ENCODE data around the gene C19orf12.

The C19orf12 gene

GRCh38 chr19:29714953-29715700 is at the start of gene C19orf12:
Gene C19orf12 (minus strand): TSS chr19:29715261. CDS start chr19:29708413, 6,848 bp downstream.
- H3K4me3 ChIP-seq (ENCODE audit: low read length) = peak within 1 kb of the TSS; percentile 80
- peak within 1 kb of the TSS; percentile 95 for H3K9ac ChIP-seq (ENCODE audit: low read length)
- H3K27me3 ChIP-seq (ENCODE audit: control insufficient read depth, insufficient read depth, low read length) = no peaks in the 10 kb centered on the region
- no peaks in the 10 kb centered on the region for H3K9me3 ChIP-seq (ENCODE audit: control insufficient read depth, low read length)
- no peaks in the 10 kb centered on the region for H3K36me3 ChIP-seq (ENCODE audit: control insufficient read depth, insufficient read depth, low read length)
- H3K4me1 ChIP-seq (ENCODE audit: control insufficient read depth, insufficient read depth, low read length) = peaks cover 12% of the 10 kb centered on the region

- Histone ChIP-seq H3K9me3 (ENCODE audit: control insufficient read depth, low read length) (no peaks in the 10 kb centered on the region), H3K4me3 (ENCODE audit: low read length) (no peak overlapping the region), H3K27me3 (ENCODE audit: control insufficient read depth, insufficient read depth, low read length) (no peaks in the 10 kb centered on the region)
Measured at GRCh38 chr19:29764361-29764760, 49.3 kb upstream of the C19orf12 start.

GRCh38 chr19:29763196-29763595 is 48.1 kb upstream of the C19orf12 start:
- H3K4me1 ChIP-seq (ENCODE audit: control insufficient read depth, insufficient read depth, low read length) = peaks cover 7% of the 10 kb centered on the region
- H3K9me3 ChIP-seq (ENCODE audit: control insufficient read depth, low read length) = no peaks in the 10 kb centered on the region
- H3K36me3 ChIP-seq (ENCODE audit: control insufficient read depth, insufficient read depth, low read length) = no peaks in the 10 kb centered on the region
- H3K9ac ChIP-seq (ENCODE audit: low read length) = no peak overlapping the region
- H3K4me3 ChIP-seq (ENCODE audit: low read length) = no peak overlapping the region
- no peaks in the 10 kb centered on the region for H3K27me3 ChIP-seq (ENCODE audit: control insufficient read depth, insufficient read depth, low read length)

More at GRCh38 chr19:29764361-29764760, 49.3 kb upstream of the C19orf12 start:
- Histone ChIP-seq H3K9ac (ENCODE audit: low read length) (no peak overlapping the region), H3K4me1 (ENCODE audit: control insufficient read depth, insufficient read depth, low read length) (peaks cover 7% of the 10 kb centered on the region), H3K36me3 (ENCODE audit: control insufficient read depth, insufficient read depth, low read length) (no peaks in the 10 kb centered on the region)

- Histone ChIP-seq H3K4me3 (ENCODE audit: low read length) (no peak overlapping the region), H3K27me3 (ENCODE audit: control insufficient read depth, insufficient read depth, low read length) (no peaks in the 10 kb centered on the region), H3K9ac (ENCODE audit: low read length) (no peak overlapping the region), H3K4me1 (ENCODE audit: control insufficient read depth, insufficient read depth, low read length) (peaks cover 7% of the 10 kb centered on the region), H3K36me3 (ENCODE audit: control insufficient read depth, insufficient read depth, low read length) (no peaks in the 10 kb centered on the region), H3K9me3 (ENCODE audit: control insufficient read depth, low read length) (no peaks in the 10 kb centered on the region)
Measured at GRCh38 chr19:29761575-29762232, 46.6 kb upstream of the C19orf12 start.

- H3K36me3 ChIP-seq (ENCODE audit: control insufficient read depth, insufficient read depth, low read length) = no peaks in the 10 kb centered on the region
- H3K4me1 ChIP-seq (ENCODE audit: control insufficient read depth, insufficient read depth, low read length) = peaks cover 7% of the 10 kb centered on the region
- H3K27me3 ChIP-seq (ENCODE audit: control insufficient read depth, insufficient read depth, low read length) = no peaks in the 10 kb centered on the region
- H3K9ac ChIP-seq (ENCODE audit: low read length) = no peak overlapping the region
- no peak overlapping the region for H3K4me3 ChIP-seq (ENCODE audit: low read length)
- no peaks in the 10 kb centered on the region for H3K9me3 ChIP-seq (ENCODE audit: control insufficient read depth, low read length)
Measured at GRCh38 chr19:29760752-29761502, 45.9 kb upstream of the C19orf12 start.

GRCh38 chr19:29759359-29759758 is 44.3 kb upstream of the C19orf12 start:
- H3K9me3 ChIP-seq (ENCODE audit: control insufficient read depth, low read length) = no peaks in the 10 kb centered on the region
- H3K36me3 ChIP-seq (ENCODE audit: control insufficient read depth, insufficient read depth, low read length) = no peaks in the 10 kb centered on the region
- H3K27me3 ChIP-seq (ENCODE audit: control insufficient read depth, insufficient read depth, low read length) = no peaks in the 10 kb centered on the region
- H3K4me1 ChIP-seq (ENCODE audit: control insufficient read depth, insufficient read depth, low read length) = peaks cover 7% of the 10 kb centered on the region
- no peak overlapping the region for H3K4me3 ChIP-seq (ENCODE audit: low read length)
- no peak overlapping the region for H3K9ac ChIP-seq (ENCODE audit: low read length)

- no peaks in the 10 kb centered on the region for H3K27me3 ChIP-seq (ENCODE audit: control insufficient read depth, insufficient read depth, low read length)
Measured at GRCh38 chr19:29758863-29759262, 43.8 kb upstream of the C19orf12 start.

GRCh38 chr19:29757551-29757950 is 42.5 kb upstream of the C19orf12 start:
- Histone ChIP-seq H3K9me3 (ENCODE audit: control insufficient read depth, low read length) (no peaks in the 10 kb centered on the region), H3K36me3 (ENCODE audit: control insufficient read depth, insufficient read depth, low read length) (no peaks in the 10 kb centered on the region), H3K4me1 (ENCODE audit: control insufficient read depth, insufficient read depth, low read length) (peaks cover 7% of the 10 kb centered on the region), H3K27me3 (ENCODE audit: control insufficient read depth, insufficient read depth, low read length) (peaks cover 3% of the 10 kb centered on the region), H3K9ac (ENCODE audit: low read length) (no peak overlapping the region), H3K4me3 (ENCODE audit: low read length) (no peak overlapping the region)

More at GRCh38 chr19:29758863-29759262, 43.8 kb upstream of the C19orf12 start:
- Histone ChIP-seq H3K9me3 (ENCODE audit: control insufficient read depth, low read length) (no peaks in the 10 kb centered on the region), H3K4me3 (ENCODE audit: low read length) (no peak overlapping the region), H3K4me1 (ENCODE audit: control insufficient read depth, insufficient read depth, low read length) (peaks cover 7% of the 10 kb centered on the region), H3K36me3 (ENCODE audit: control insufficient read depth, insufficient read depth, low read length) (no peaks in the 10 kb centered on the region), H3K9ac (ENCODE audit: low read length) (no peak overlapping the region)

GRCh38 chr19:29753934-29754305 is 38.9 kb upstream of the C19orf12 start:
- H3K9me3 ChIP-seq (ENCODE audit: control insufficient read depth, low read length) = no peaks in the 10 kb centered on the region
- no peak overlapping the region for H3K9ac ChIP-seq (ENCODE audit: low read length)
- no peaks in the 10 kb centered on the region for H3K4me1 ChIP-seq (ENCODE audit: control insufficient read depth, insufficient read depth, low read length)
- H3K36me3 ChIP-seq (ENCODE audit: control insufficient read depth, insufficient read depth, low read length) = no peaks in the 10 kb centered on the region
- H3K27me3 ChIP-seq (ENCODE audit: control insufficient read depth, insufficient read depth, low read length) = peaks cover 3% of the 10 kb centered on the region
- H3K4me3 ChIP-seq (ENCODE audit: low read length) = no peak overlapping the region

GRCh38 chr19:29753190-29753933 is 38.3 kb upstream of the C19orf12 start:
- Histone ChIP-seq H3K4me3 (ENCODE audit: low read length) (no peak overlapping the region), H3K36me3 (ENCODE audit: control insufficient read depth, insufficient read depth, low read length) (no peaks in the 10 kb centered on the region), H3K9me3 (ENCODE audit: control insufficient read depth, low read length) (no peaks in the 10 kb centered on the region), H3K9ac (ENCODE audit: low read length) (no peak overlapping the region), H3K27me3 (ENCODE audit: control insufficient read depth, insufficient read depth, low read length) (peaks cover 3% of the 10 kb centered on the region), H3K4me1 (ENCODE audit: control insufficient read depth, insufficient read depth, low read length) (no peaks in the 10 kb centered on the region)

GRCh38 chr19:29752450-29753025 is 37.5 kb upstream of the C19orf12 start:
- H3K4me3 ChIP-seq (ENCODE audit: low read length) = no peak overlapping the region
- H3K9ac ChIP-seq (ENCODE audit: low read length) = no peak overlapping the region
- no peaks in the 10 kb centered on the region for H3K9me3 ChIP-seq (ENCODE audit: control insufficient read depth, low read length)
- H3K4me1 ChIP-seq (ENCODE audit: control insufficient read depth, insufficient read depth, low read length) = no peaks in the 10 kb centered on the region
- peaks cover 3% of the 10 kb centered on the region for H3K27me3 ChIP-seq (ENCODE audit: control insufficient read depth, insufficient read depth, low read length)
- no peaks in the 10 kb centered on the region for H3K36me3 ChIP-seq (ENCODE audit: control insufficient read depth, insufficient read depth, low read length)
